ENCODE measurements around the gene CBX7. TPM values are rescaled to one million over a fixed set of nuclear protein-coding genes. Genes with fewer than 3 reads are reported as not detected.

CBX7 gene
- polyA plus RNA-seq, 3 donors: 3.1 to 18.0 (median 4.0) TPM

GRCh38 chr22:39130152-39130704 lies 22.3 kb downstream of the CBX7 start:
- H4K20me1 ChIP-seq (ENCODE audit: insufficient read depth, low read length): no peaks in the 10 kb centered on the region
- H3K27me3 ChIP-seq (ENCODE audit: control insufficient read depth in 2 of 2, insufficient read depth in 2 of 2, low read length in 2 of 2): no peaks in the 10 kb centered on the region
- intact Hi-C loops (cut with micrococcal nuclease): no loop called here
- H3K79me2 ChIP-seq (ENCODE audit: insufficient read depth, low read length): no peaks in the 10 kb centered on the region
- Mint-ChIP-seq H3K4me1 (peaks cover 8% of the 10 kb centered on the region), H3K27ac (no peak overlapping the region), H3K4me3 (no peak overlapping the region), H3K36me3 (peaks cover 7 to 11% of the 10 kb centered on the region in 2 donors), H3K9me3 (peaks cover 0 to 2% (median 0%) of the 10 kb centered on the region in 7 donors), H3K27me3 (ENCODE audit: low read depth in 3 of 3) (peaks cover 0 to 4% (median 3%) of the 10 kb centered on the region in 3 donors)
- H3K4me1 ChIP-seq (ENCODE audit: control insufficient read depth in 1 of 2, insufficient read depth in 2 of 2, low read length in 2 of 2): peaks cover 9 to 12% of the 10 kb centered on the region in 2 donors
- no peaks in the 10 kb centered on the region for H3K36me3 ChIP-seq (replicated peaks in 1 of 2; ENCODE audit: control insufficient read depth in 1 of 2, insufficient read depth in 2 of 2, low read length in 2 of 2)
- no peak for TF ChIP-seq CTCF (IDR thresholded peaks at IDR 0.05)
- 85% methylated on average over 8 of the region's 8 CpGs for WGBS (ENCODE audit: insufficient coverage)
- H3K9me3 ChIP-seq (replicated peaks in 1 of 2; ENCODE audit: control insufficient read depth in 1 of 2, insufficient read depth in 1 of 2, low read length in 2 of 2): no peaks in the 10 kb centered on the region
- H3K27ac ChIP-seq (ENCODE audit: low read depth in 1 of 2, low read length in 2 of 2): no peak overlapping the region
- H3K4me2 ChIP-seq (replicated peaks; ENCODE audit: extremely low read depth, low read length, poor library complexity, severe bottlenecking): no peak overlapping the region
- no peak for DNase-seq
- no peak overlapping the region for H3K4me3 ChIP-seq (replicated peaks in 1 of 3; ENCODE audit: low read depth in 2 of 3, low read length in 3 of 3)
- H2AFZ ChIP-seq (ENCODE audit: insufficient read depth, low read depth, low read length, poor library complexity, severe bottlenecking): no peak overlapping the region
- H3K9ac ChIP-seq (ENCODE audit: insufficient read depth, low read length, poor library complexity, severe bottlenecking): no peak overlapping the region

- WGBS (ENCODE audit: insufficient coverage): 94% methylated on average over 9 of the region's 9 CpGs
- H3K79me2 ChIP-seq (ENCODE audit: insufficient read depth, low read length): no peaks in the 10 kb centered on the region
- no peaks in the 10 kb centered on the region for H4K20me1 ChIP-seq (ENCODE audit: insufficient read depth, low read length)
- no peak overlapping the region for H3K9ac ChIP-seq (ENCODE audit: insufficient read depth, low read length, poor library complexity, severe bottlenecking)
- H3K27ac ChIP-seq (ENCODE audit: low read depth in 1 of 2, low read length in 2 of 2): no peak overlapping the region
- H3K27me3 ChIP-seq (ENCODE audit: control insufficient read depth in 2 of 2, insufficient read depth in 2 of 2, low read length in 2 of 2): no peaks in the 10 kb centered on the region
- peaks cover 0 to 4% (median 2%) of the 10 kb centered on the region in 3 donors for H3K27me3 Mint-ChIP-seq (ENCODE audit: low read depth in 3 of 3)
- peaks cover 9 to 12% of the 10 kb centered on the region in 2 donors for H3K4me1 ChIP-seq (ENCODE audit: control insufficient read depth in 1 of 2, insufficient read depth in 2 of 2, low read length in 2 of 2)
- no peak for DNase-seq
- H3K4me1 Mint-ChIP-seq: peaks cover 8% of the 10 kb centered on the region
- H3K4me3 Mint-ChIP-seq: no peak overlapping the region
- H3K27ac Mint-ChIP-seq: peak overlapping the region in 1 of 7 donors; percentile 25
- intact Hi-C loops (cut with micrococcal nuclease): loop anchor here in 1 of 2 donors (10.0 kb wide), 2 partner anchors 125 to 225 kb away; no protein-coding TSS in a partner anchor
- H3K36me3 Mint-ChIP-seq: peaks cover 7 to 10% of the 10 kb centered on the region in 2 donors
- H3K36me3 ChIP-seq (replicated peaks in 1 of 2; ENCODE audit: control insufficient read depth in 1 of 2, insufficient read depth in 2 of 2, low read length in 2 of 2): no peaks in the 10 kb centered on the region
- H3K9me3 ChIP-seq (replicated peaks in 1 of 2; ENCODE audit: control insufficient read depth in 1 of 2, insufficient read depth in 1 of 2, low read length in 2 of 2): no peaks in the 10 kb centered on the region
- H3K4me3 ChIP-seq (replicated peaks in 1 of 3; ENCODE audit: low read depth in 2 of 3, low read length in 3 of 3): no peak overlapping the region
- peaks cover 0 to 2% (median 0%) of the 10 kb centered on the region in 7 donors for H3K9me3 Mint-ChIP-seq
- H3K4me2 ChIP-seq (replicated peaks; ENCODE audit: extremely low read depth, low read length, poor library complexity, severe bottlenecking): no peak overlapping the region
- no peak for TF ChIP-seq CTCF (IDR thresholded peaks at IDR 0.05)
- no peak overlapping the region for H2AFZ ChIP-seq (ENCODE audit: insufficient read depth, low read depth, low read length, poor library complexity, severe bottlenecking)
Measured at GRCh38 chr22:39129746-39130145, 22.7 kb downstream of the CBX7 start.

All from CD14-positive monocyte (primary cell).